Activated CD8-positive, alpha-beta memory T cell treated with anti-CD3 and anti-CD28 coated beads for 48 hours (primary cell): ENCODE results near the gene IRF9.

Experiments used
- DNase-seq, 3 experiments: peaks; one replicate each; pipeline ENCODE4 v3.0.0-alpha.2; 2020; ENCODE audit warnings: low read depth in 2 of 3, low spot score in 2 of 3

IRF9 gene

GRCh38 chr14:24130717-24131548, 30.1 kb upstream of the IRF9 start:
- no peak for DNase-seq

- DNase-seq, result no peak
Measured at GRCh38 chr14:24131549-24131966, 29.5 kb upstream of the IRF9 start.

DNA sequence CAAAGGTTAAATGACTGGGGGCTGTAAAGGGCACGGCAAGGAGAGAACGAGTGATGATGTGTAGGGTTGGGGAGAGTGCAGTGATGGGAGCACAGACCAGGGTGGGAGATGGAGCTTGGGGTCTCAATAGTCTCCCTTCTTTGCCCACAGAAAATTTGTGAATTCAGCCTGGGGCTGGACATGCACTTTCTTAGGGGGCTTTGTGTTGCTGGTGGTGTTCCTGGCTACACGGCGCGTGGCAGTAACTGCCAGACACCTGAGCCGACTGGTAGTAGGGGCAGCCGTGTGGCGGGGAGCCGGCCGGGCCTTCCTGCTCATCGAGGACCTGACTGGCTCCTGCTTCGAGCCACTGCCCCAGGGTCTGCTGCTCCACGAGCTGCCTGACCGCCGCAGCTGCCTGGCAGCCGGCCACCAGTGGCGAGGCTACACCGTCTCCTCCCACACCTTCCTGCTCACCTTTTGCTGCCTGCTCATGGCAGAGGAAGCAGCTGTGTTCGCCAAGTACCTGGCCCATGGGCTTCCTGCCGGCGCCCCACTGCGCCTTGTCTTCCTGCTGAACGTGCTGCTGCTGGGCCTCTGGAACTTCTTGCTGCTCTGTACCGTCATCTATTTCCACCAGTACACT, 28.9 kb upstream of the IRF9 start:
- DNase-seq, result no peak

- DNase-seq, result no peak
Measured at GRCh38 chr14:24132976-24133375, 28.1 kb upstream of the IRF9 start.

DNA sequence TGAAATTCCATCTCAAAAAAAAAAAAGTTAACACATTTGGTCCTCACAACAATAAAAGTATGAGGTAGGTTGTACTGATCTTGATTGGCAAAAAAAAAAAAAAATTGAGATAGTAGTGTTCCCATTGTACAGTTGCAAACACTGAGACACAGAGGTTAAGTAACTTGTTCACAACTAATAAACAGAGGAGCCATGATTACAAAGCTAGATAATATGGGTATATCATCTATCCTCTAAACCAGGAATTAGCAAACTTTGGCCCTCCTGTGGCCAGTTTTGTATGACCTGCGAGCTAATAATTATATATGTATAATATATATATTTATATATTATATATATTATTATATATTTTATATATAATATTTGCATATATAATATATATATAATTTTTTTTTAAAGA, 27.3 kb upstream of the IRF9 start:
- DNase-seq, result no peak

GRCh38 chr14:24135584-24135833, 25.6 kb upstream of the IRF9 start:
- no peak for DNase-seq

GRCh38 chr14:24135834-24136683, 25.0 kb upstream of the IRF9 start, which contains the start of gene PSME1:
TSS of gene PSME1 (plus strand) at chr14:24136194. CDS start at chr14:24136263, 69 bp downstream.
- DNase-seq, result peak; percentile 87 to 92 (median 88)

DNA sequence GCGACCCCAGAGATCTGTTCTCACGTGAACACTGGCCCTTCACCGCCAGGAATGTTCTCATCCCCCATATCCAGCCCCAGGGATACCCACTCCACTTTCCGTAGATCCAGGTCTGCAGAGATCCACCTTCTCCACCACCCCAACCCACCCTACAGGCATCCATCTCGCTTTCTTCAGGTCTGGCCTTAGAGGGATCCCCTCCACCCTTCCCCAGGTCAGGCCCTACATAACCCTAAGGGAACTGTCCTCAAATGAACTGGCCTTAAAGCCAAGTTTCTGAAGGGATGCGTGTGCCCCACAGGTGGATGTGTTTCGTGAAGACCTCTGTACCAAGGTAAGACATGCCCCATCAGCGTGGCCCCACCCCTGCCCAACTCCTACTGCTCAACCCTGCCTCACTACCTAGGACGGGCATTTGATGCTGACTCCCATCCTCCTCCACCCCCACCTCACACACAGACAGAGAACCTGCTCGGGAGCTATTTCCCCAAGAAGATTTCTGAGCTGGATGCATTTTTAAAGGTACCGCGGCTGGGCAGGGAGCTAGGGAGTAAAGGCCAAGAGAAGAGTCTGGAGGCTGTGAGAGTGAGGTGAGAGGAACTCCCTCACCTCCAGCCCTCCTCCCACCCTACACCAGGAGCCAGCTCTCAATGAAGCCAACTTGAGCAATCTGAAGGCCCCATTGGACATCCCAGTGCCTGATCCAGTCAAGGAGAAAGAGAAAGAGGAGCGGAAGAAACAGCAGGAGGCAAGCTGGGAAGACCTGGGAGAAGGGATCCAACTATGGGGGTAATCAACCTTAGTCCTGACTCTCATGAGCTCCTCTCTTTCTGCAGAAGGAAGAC, 24.2 kb upstream of the IRF9 start:
- DNase-seq, result no peak

DNA sequence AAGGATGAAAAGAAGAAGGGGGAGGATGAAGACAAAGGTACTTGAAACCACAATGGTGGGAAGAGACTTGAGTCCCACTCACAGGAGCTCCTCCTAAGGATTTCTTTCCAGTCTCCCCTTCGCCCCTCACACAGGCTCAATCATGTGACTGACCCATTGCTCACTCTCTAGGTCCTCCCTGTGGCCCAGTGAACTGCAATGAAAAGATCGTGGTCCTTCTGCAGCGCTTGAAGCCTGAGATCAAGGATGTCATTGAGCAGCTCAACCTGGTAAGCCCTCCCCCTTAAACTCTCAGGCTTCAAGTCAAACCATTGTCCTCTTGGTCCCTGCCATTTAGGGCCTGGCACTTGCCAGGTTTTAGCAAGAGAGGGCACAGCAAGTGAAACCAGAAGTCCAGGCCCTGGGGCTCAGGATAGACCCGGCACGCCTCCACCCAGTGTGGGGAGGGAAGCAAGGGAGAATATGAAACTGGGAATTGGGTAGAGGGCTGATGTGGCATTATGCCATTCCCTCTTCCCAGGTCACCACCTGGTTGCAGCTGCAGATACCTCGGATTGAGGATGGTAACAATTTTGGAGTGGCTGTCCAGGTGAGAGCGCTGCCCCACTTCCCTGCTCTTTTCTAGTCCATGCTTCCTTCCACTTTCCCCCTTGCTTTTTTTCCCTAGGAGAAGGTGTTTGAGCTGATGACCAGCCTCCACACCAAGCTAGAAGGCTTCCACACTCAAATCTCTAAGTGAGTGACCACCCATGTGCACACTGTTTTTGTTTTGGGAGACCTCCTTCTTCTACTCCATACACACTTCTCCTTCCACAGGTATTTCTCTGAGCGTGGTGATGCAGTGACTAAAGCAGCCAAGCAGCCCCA, 23.3 kb upstream of the IRF9 start:
- no peak for DNase-seq

DNA sequence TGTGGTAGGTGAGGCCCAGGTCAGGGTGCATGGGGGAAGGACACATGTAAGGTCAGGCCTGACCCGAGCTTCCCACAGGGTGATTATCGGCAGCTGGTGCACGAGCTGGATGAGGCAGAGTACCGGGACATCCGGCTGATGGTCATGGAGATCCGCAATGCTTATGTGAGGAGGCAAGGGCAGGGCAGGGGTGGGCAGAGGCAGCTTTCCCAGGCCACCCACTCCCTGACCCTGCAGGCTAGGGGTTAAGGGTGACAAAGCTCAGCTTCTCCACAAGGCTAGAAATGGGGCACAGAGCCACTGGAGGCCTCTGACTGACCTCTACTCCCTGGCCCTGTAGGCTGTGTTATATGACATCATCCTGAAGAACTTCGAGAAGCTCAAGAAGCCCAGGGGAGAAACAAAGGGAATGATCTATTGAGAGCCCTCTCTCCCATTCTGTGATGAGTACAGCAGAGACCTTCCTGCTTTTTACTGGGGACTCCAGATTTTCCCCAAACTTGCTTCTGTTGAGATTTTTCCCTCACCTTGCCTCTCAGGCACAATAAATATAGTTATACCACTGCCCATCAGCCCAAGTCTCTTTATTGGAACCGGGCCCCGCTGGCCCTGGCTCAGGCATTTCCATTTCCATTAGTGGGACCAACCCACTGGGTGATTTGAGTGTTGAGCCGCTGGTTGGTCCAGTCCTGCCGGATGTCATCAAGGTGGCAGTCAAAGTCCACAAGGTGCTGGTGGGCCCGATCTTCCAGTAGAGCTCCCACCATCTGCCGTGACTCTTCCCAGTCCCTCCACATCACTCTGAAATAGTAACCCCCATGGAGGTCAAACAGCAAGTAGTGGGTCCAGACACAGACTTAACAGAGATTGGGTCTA, 22.4 kb upstream of the IRF9 start:
- DNase-seq, result no peak

GRCh38 chr14:24139272-24139934, 21.7 kb upstream of the IRF9 start:
- no peak for DNase-seq

DNA sequence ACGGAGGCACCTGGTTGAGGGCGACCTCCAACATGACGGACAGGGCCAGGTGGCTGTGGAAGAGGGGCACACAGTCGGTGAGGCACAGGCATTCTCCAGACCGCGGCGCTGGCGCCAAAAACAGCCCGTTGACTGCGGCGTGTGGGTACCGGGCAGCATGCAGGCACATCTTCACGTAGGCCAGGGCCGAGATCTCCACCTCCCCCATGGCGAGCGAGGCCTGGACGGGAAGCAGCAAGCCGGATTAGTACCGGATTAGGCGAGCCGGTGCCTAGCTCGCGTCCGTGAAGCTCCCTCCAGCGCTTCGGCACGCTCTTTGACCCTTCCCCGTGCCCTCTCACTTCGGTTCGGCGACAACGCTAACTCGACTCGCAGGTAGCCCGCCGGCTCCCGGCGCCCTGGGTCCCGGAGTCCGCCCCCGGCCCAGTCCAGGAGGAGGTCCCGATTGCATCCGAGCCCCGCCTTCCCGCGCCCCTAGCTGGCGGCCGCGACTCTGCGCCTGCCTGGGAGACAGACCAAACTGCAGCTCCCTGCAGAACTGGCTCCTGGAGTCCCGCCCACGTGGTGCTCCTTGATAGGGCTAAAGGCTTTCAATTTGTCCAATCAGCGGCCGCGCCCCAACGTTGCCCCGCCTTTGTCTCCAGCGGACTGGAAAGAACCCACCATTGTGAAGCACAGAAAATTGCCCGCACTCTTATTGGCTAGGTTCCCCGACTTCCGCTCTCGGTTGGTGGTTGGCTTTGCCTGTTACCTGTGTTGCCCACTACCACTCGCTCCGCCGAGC, 19.8 kb upstream of the IRF9 start, which contains the start of gene EMC9:
EMC9 (minus strand) TSS at position 495 of the 784 bp plus-strand sequence; CDS start at position 208, 287 bp downstream.
- peak; percentile 97 to 98 (median 97) for DNase-seq

DNA sequence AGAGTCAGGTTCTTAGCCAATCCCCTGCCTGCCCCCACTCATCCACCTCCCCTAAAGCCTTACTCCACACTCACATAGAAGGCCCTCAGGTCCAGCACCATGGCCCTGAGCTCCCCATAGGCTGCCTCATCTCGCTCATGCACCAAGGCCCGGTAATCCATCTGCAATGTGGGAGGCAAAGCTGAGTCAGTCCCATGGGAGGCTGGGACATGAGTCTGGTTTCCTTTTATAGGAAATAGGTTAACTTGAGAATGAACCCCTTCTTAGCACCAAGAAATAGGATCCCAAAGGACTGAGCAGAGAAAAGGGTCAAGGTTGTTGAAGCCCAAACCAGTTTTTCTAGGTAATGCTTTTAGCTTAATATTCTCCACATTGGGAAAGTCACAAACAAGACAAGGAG, 17.6 kb upstream of the IRF9 start:
- DNase-seq, result no peak

GRCh38 chr14:24144451-24144850, 16.6 kb upstream of the IRF9 start:
- no peak for DNase-seq

DNA sequence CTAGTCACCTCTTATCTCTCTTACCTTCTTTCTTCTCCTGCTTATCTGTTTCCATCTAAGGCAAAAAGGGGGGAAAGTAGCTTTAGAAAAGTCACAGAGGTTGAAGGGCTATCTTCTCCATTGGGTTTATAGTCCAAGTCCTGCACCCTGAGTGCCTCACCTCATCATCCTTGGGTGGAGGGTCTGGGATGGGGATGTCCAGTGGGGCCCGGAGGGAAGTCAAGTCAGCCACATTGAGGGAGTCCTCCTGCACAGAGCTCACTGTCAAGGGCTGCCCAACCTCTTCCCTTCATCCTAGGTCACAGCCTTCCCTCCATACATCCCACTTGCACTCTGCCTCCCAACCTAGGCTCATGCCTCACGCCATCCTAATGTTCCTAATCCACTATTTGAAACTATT, 15.8 kb upstream of the IRF9 start:
- DNase-seq, result no peak

GRCh38 chr14:24145690-24146452, 15.2 kb upstream of the IRF9 start:
- DNase-seq, result no peak

GRCh38 chr14:24146453-24146977, 14.6 kb upstream of the IRF9 start, which contains the start of gene PSME2:
TSS of gene PSME2 (minus strand) at chr14:24146610. CDS start at chr14:24146581, 29 bp downstream.
- DNase-seq, result peak; percentile 74 to 88 (median 80)
